GM18502 (cell line): ENCODE data around the gene CREB5.

Experiments used
- ATAC-seq: cut with Tn5 transposase; IDR thresholded peaks from one replicate; pipeline ENCODE4 v1.9.1; 2021; ENCODE audit warnings: mild to moderate bottlenecking; ENCODE audit not compliant: unreplicated experiment, poor library complexity

The CREB5 gene

DNA sequence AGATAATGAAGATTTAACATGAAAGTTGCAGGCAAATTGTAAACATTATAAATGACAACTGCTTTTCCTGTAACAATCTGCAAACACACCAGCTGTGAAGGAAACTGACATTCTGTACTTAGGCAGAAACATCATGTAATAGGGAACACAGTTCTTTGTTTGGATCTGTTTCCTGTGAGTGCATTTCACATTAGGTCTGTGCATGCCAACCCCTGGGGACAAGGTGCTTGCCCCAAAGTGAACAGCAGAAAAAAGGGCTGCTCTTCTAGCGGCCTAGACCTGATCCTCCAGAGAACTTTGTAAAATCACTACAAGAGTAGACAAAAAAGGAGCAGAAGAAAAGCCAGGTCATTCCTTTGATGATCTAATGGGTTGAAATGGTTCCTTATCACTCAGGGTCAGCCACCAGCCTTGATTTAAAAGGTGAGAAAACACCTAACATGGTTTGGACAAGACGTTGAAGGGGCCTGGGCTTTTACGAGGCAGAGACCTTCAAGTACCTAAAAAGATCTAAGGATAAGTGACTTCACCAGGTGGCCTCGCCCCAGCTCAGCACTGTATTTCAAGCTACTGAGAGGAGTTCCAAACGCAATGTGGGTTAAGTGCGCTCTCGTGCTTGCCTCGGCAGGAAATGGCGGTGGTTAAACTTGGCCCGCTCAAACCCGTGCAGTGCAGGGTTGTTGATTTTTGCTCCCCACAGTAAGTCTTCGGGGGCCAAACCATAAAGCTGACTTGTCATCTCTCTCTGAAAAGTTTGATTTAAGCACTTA is 249.7 kb downstream of the CREB5 start:
- no peak for ATAC-seq

- ATAC-seq, result no peak
Measured at GRCh38 chr7:28666154-28666553, 253.8 kb downstream of the CREB5 start.

DNA sequence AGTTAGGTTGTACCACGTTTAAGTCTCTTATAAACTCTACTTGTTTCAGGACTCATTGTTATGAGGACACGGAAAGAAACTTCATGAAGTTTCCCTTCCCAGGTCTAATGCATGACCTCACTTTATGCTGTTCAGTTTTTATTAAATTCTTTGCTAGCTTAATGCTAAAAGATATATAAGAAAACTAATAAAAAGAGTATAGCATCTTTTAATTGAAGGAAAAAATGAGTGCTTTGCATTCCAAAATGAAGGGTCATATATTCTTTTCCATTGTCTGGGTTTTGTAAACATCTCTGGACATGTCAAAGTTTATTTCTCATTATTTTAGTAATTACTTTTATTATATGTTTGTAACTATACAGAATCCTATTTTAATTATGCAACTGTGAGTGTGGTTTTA is 255.8 kb downstream of the CREB5 start:
- ATAC-seq, result no peak

DNA sequence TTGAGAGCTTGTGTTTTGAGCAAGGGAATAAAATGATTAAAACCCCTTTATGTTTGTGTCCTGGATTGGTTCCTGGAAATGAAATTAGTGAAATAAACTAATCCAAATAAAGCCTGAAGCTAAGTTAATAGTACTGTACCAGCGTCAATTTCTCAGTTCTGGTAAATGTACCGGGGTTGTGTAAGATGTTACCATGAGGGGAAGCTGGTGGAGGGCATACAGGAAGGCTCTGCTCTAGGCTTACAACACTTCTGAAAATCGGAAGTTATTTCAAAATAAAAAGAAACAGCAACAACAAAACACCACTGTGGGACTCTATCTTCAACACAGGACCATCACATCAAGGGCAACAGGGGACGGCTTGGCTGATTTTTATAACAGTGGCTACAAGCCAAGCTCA is 257.0 kb downstream of the CREB5 start:
- no peak for ATAC-seq

- ATAC-seq, result no peak
Measured at GRCh38 chr7:28671526-28671925, 259.2 kb downstream of the CREB5 start.

- ATAC-seq, result no peak
Measured at GRCh38 chr7:28672397-28672797, 260.1 kb downstream of the CREB5 start.

GRCh38 chr7:28674359-28674782 is 262.1 kb downstream of the CREB5 start:
- ATAC-seq, result no peak

GRCh38 chr7:28675429-28675828 is 263.1 kb downstream of the CREB5 start:
- ATAC-seq, result no peak

DNA sequence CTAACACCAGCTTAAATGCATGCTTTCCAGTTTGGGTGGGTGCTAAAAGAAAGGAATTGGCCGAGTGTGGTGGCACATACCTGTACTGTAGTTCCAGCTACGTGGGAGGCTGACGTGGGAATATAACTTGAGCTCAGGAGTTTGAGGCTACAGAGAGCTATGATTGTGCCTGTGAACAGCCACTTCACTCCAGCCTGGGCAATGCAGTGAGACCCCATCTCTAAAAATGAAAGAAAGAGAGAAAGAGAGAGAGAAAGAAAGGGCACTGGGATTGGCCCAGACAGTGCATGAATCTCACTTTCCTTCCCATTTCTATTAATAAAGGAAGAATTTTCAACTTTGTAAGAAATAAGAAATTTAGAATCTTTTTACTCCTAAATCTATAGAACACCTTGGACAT is 265.4 kb downstream of the CREB5 start:
- ATAC-seq, result no peak

DNA sequence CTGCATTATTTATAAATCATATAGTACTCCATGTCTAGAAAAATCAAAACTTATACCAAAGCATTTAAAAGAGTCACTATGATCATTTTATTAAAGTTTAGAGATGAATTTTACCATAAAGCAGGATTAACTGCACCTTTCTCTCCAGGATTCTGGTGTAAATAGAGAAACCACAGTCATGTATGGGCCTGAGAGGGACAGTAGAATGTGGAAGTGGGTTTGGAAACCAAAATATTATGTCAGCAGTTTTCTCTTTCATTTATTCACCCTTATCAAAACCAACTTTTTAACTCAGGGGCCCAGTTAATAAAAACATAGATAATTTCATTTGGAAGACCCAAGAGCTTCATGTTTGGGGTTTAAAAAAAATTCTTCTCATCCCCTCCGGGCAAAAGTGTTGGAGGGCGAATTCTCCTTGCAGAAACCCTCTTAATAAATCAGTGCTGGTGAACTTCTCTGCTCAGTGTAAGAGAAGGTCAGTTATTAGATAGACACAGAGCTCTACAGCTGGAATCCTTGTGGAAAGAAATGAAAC is 266.2 kb downstream of the CREB5 start:
- no peak for ATAC-seq

DNA sequence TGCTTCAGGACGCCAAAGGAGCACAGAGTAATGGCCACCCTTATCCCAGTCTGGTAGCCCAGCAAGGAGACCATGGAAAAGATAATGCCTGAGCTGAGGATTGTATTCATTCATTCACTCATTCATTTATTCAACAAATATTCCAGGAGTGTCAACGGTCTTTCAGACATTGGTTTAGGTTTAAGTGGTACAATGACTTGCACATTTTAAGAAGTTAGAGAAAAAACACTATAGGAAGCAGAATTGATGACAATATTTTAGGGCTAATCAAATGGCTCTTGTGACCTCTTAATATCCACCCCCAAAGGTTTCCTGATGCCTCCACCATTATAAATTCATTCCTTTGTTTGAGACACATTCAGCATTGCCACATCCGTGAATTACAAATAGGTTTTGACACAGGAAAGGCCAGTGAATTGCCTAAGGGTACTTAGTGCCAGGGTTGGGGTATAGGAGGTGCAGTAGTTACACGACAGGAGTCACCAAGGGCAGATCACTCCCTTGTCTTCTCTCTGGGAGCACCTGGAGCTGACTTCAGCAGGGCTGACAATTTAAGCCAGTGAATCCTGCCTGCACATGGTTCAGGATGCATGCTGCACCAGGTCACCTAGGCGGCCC is 269.5 kb downstream of the CREB5 start:
- ATAC-seq, result no peak

- ATAC-seq, result no peak
Measured at GRCh38 chr7:28682801-28683200, 270.5 kb downstream of the CREB5 start.

- no peak for ATAC-seq
Measured at GRCh38 chr7:28684650-28685241, 272.4 kb downstream of the CREB5 start.

- no peak for ATAC-seq
Measured at GRCh38 chr7:28685242-28685643, 272.9 kb downstream of the CREB5 start.

- ATAC-seq, result no peak
Measured at GRCh38 chr7:28685644-28686417, 273.5 kb downstream of the CREB5 start.

GRCh38 chr7:28686418-28686800 is 274.1 kb downstream of the CREB5 start:
- ATAC-seq, result no peak

- ATAC-seq, result no peak
Measured at GRCh38 chr7:28687537-28687936, 275.2 kb downstream of the CREB5 start.

DNA sequence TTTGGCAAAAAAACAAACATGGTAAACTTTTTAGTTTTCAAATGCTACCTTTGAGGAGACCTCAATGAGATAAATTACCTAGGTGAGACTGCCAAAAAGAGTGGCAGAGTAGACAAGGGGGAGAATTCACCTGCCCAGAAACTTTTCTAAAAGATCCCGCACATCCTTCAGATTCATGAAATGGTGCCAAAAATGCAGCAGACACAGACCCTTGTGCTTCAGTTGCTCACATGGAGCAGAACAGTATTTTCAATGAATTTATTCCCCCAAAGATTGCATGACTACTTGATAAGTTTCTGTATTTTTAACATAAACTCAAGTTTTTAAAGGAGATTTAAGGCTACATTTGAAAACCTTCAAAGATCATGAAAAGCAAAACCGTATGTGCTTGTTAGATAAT is 275.9 kb downstream of the CREB5 start:
- ATAC-seq, result no peak

GRCh38 chr7:28688651-28689050 is 276.3 kb downstream of the CREB5 start:
- ATAC-seq, result no peak
